Left cardiac atrium (tissue), 4 donors: ENCODE data around the gene CHRNA4. TPM values are rescaled to one million over a fixed set of nuclear protein-coding genes. Genes with fewer than 3 reads are reported as not detected.

Experiments used
- ATAC-seq, 2 donors: fragments of 200-7000 bp; cut with Tn5 transposase; one replicate each; pipeline ENCODE4 v1.9.1; 2020; ENCODE audit warnings: mild to moderate bottlenecking in 2 of 2, moderate library complexity in 2 of 2
- DNase-seq: peaks from one replicate; pipeline ENCODE4 v3.0.0-alpha.2; 2020
- intact Hi-C, 2 donors: fragments of 100-400 bp; cut with DNase I; formaldehyde crosslinking; loops; one replicate each; pipeline versions ENCODE4 v1.14.1 to v1.15.1; 2022 to 2023
- total RNA-seq, 2 donors: library from RNA; stranded (reverse); fragmentation: NEBNext Ultra II Directional; extraction: Animal tissue kit (Norgen Biotek cat#: 25700); gene quantifications; one replicate each; pipeline ENCODE4 v1.2.1, GENCODE V29; 2021
- donor health status: DM: no; HTN: yes; CAD: no.
- donor health status: DM: no; HTN: yes; CAD: no; lungs with severe emphysema.
- donor health status: DM: yes; HTN: yes; CAD: no.
- donor health status: Dilated cardiomyopathy.

CHRNA4 gene
- total RNA-seq, 2 donors from 2014 or later = 0.06 to 0.31 TPM

GRCh38 chr20:63329331-63330083 lies 31.6 kb downstream of the CHRNA4 start:
- ATAC-seq = no peak
- no peak for DNase-seq
- intact Hi-C loops = no loop called here

- DNase-seq (no peak), ATAC-seq (no peak)
- intact Hi-C loops = no loop called here
These were observed 32.4 kb downstream of the CHRNA4 start for GRCh38 chr20:63328718-63329275.

- peak; percentile 19 for DNase-seq
These were observed 33.0 kb downstream of the CHRNA4 start for GRCh38 chr20:63328026-63328700.

GRCh38 chr20:63327231-63327745 lies 33.9 kb downstream of the CHRNA4 start:
- intact Hi-C loops = no loop called here
- ATAC-seq (no peak), DNase-seq (no peak)

More at GRCh38 chr20:63328026-63328700, 33.0 kb downstream of the CHRNA4 start:
- intact Hi-C loops = no loop called here
- no peak for ATAC-seq

- DNase-seq = no peak
- intact Hi-C loops = no loop called here
These were observed 34.6 kb downstream of the CHRNA4 start for GRCh38 chr20:63326314-63327230.

GRCh38 chr20:63325554-63326313 lies 35.4 kb downstream of the CHRNA4 start:
- no peak for ATAC-seq
- intact Hi-C loops = no loop called here
- peak; percentile 13 for DNase-seq

More at GRCh38 chr20:63326314-63327230, 34.6 kb downstream of the CHRNA4 start:
- ATAC-seq = no peak

GRCh38 chr20:63325021-63325471 lies 36.1 kb downstream of the CHRNA4 start:
- intact Hi-C loops = no loop called here
- ATAC-seq (no peak), DNase-seq (no peak)

GRCh38 chr20:63323357-63323981 lies 37.7 kb downstream of the CHRNA4 start:
- ATAC-seq (no peak), DNase-seq (no peak)
- intact Hi-C loops = no loop called here

GRCh38 chr20:63322933-63323273 lies 38.2 kb downstream of the CHRNA4 start:
- intact Hi-C loops = no loop called here
- peak; percentile 19 for DNase-seq
- no peak for ATAC-seq

- DNase-seq (peak; percentile 10), ATAC-seq (no peak)
- intact Hi-C loops = no loop called here
These were observed 38.8 kb downstream of the CHRNA4 start for GRCh38 chr20:63322146-63322932.

GRCh38 chr20:63321148-63321831 lies 39.9 kb downstream of the CHRNA4 start:
- DNase-seq = peak; percentile 88
- ATAC-seq = peak; percentile 91 to 92
- intact Hi-C loops = loop anchor here in 1 of 2 donors (2.0 kb wide), 1 partner anchor 50 kb away; no protein-coding TSS in a partner anchor

GRCh38 chr20:63320616-63321147 lies 40.5 kb downstream of the CHRNA4 start:
- intact Hi-C loops = loop anchor here in 1 of 2 donors (2.0 kb wide), 1 partner anchor 50 kb away; no protein-coding TSS in a partner anchor

GRCh38 chr20:63320041-63320511 lies 41.1 kb downstream of the CHRNA4 start:
- no peak for ATAC-seq
- intact Hi-C loops = loop anchor here in 1 of 2 donors (2.0 kb wide), 1 partner anchor 51 kb away; no protein-coding TSS in a partner anchor
- peak; percentile 14 for DNase-seq

More at GRCh38 chr20:63320616-63321147, 40.5 kb downstream of the CHRNA4 start:
- ATAC-seq = no peak
- peak; percentile 17 for DNase-seq

GRCh38 chr20:63319164-63320040 lies 41.7 kb downstream of the CHRNA4 start:
- intact Hi-C loops = loop anchor here in 1 of 2 donors (2.0 kb wide), 1 partner anchor 51 kb away; no protein-coding TSS in a partner anchor
- ATAC-seq = no peak
- DNase-seq = peak; percentile 10
